BJ (cell line): ENCODE data around the gene TUBGCP6. TPM values are rescaled to one million over a fixed set of nuclear protein-coding genes. Genes with fewer than 3 reads are reported as not detected.

Source experiments
- CTCF ChIA-PET: fragments of 350-600 bp; formaldehyde crosslinking; extraction: SDS; loops from one replicate; lab custom pipeline; 2021; ENCODE audit warnings: antibody characterized with exemption, inconsistent platforms; lab: Yijun Ruan, JAX
- POLR2A ChIA-PET: fragments of 300-600 bp; sonication (Branson Sonifier 250); formaldehyde crosslinking; extraction: SDS; loops from one replicate; lab custom pipeline; 2021; ENCODE audit warnings: antibody characterized with exemption; lab: Charles Lee
- DNase-seq: peaks from one replicate; pipeline ENCODE4 v3.0.0-alpha.2; 2011; ENCODE audit warnings: low read depth
- H3K27me3 ChIP-seq: 2 replicates; pipeline ENCODE4 v1.6.0; 2011; ENCODE audit warnings: low read length; ENCODE audit not compliant: control insufficient read depth, insufficient read depth
- H3K36me3 ChIP-seq: 2 replicates; pipeline ENCODE4 v1.5.1; 2011; ENCODE audit warnings: low read length; ENCODE audit not compliant: control insufficient read depth, insufficient read depth
- H3K4me3 ChIP-seq: 2 replicates; pipeline ENCODE4 v1.5.1; 2011; ENCODE audit warnings: low read depth, mild to moderate bottlenecking, control low read depth, low read length
- polyA plus RNA-seq: library from polyadenylated mRNA; depleted of rRNA; stranded (reverse); fragments of >200 nt; gene quantifications from 2 replicates; pipeline ENCODE4 v1.2.3, GENCODE V29; 2011
- TF ChIP-seq, protein P1 (sequence below): IDR thresholded peaks from 2 replicates; pipeline ENCODE4 v1.5.1; 2011; ENCODE audit warnings: low read depth, mild to moderate bottlenecking, control low read depth, inconsistent platforms, low read length, moderate library complexity; ENCODE audit not compliant: insufficient read depth

Gene TUBGCP6
- polyA plus RNA-seq, 1 experiment: 17.5 TPM

DNA sequence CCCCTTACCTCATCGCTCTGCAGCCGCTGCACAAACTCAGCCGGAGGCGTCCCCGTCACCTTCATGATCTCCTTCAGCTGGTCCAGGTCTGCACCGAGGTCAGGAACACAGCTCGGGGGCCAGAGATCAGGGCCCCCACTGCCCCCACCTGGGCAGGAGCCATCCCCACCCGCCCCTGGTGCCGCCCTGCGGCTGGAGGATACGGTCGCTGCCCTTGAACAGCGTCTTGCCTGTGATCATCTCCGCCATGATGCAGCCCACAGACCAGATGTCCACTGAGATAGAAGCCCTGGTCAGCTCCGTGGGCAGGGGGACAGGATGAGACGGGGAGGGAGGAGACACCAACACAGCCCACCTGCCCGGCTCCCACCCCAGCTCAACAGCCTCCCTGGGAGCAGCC lies 10.8 kb upstream of the TUBGCP6 start:
- Histone ChIP-seq H3K27me3 (no peaks in the 10 kb centered on the region), H3K4me3 (no peak overlapping the region), H3K36me3 (peaks cover 24% of the 10 kb centered on the region)
- POLR2A ChIA-PET: no interaction called here
- CTCF ChIA-PET: interaction anchor here (0.6 to 1.1 kb wide), 3 partner anchors 13 to 110 kb away, joined by 3 to 4 read pairs (median 4); partner anchors contain the start of gene DENND6B
- no peak for DNase-seq
- TF ChIP-seq, protein P1, sequence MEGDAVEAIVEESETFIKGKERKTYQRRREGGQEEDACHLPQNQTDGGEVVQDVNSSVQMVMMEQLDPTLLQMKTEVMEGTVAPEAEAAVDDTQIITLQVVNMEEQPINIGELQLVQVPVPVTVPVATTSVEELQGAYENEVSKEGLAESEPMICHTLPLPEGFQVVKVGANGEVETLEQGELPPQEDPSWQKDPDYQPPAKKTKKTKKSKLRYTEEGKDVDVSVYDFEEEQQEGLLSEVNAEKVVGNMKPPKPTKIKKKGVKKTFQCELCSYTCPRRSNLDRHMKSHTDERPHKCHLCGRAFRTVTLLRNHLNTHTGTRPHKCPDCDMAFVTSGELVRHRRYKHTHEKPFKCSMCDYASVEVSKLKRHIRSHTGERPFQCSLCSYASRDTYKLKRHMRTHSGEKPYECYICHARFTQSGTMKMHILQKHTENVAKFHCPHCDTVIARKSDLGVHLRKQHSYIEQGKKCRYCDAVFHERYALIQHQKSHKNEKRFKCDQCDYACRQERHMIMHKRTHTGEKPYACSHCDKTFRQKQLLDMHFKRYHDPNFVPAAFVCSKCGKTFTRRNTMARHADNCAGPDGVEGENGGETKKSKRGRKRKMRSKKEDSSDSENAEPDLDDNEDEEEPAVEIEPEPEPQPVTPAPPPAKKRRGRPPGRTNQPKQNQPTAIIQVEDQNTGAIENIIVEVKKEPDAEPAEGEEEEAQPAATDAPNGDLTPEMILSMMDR: no peak

DNA sequence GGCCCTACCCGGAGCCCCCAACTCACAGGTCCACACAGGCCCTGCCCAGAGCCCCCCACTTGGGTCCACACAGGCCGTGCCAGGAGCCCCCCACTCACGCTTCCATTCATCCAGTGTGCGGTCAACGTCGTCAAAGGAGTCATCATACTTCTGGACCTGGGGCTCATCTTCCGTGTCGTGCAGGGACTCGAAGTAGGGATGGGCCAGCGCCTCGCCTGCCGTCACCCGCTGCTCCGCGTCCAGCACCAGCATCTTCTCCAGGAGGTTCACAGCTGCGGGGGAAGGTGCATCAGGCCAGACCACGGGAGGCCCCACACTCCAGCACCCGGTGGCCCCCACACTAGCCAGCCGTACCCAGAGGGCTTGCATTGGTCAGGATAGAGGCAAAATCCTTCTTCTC lies 10.3 kb upstream of the TUBGCP6 start:
- Histone ChIP-seq H3K4me3 (no peak overlapping the region), H3K27me3 (no peaks in the 10 kb centered on the region), H3K36me3 (peaks cover 24% of the 10 kb centered on the region)
- POLR2A ChIA-PET: no interaction called here
- TF ChIP-seq, protein P1: no peak
- DNase-seq: no peak
- CTCF ChIA-PET: interaction anchor here (1.1 kb wide), 1 partner anchor 111 kb away, joined by 4 read pairs; no protein-coding TSS in a partner anchor

DNA sequence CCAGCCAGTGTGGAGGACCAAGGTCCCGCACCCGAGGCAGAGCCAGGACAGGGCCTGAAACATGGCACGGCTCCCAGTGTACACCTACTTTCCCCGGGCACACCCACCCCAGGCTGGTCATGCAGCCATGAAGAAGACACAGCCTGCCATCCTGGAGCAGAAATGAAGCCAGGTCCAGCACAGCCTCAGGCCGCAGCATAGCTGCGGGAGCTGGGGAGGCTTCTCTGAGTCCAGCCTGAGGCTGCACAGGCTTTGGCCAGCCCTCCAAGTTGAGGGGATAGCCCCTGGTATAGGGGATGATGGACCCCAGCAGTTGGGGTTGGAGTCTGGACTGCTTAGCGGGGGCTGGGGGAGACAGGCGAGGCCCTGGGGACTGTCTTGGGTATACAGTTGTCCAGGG lies 9.1 kb upstream of the TUBGCP6 start:
- Histone ChIP-seq H3K36me3 (peaks cover 24% of the 10 kb centered on the region), H3K27me3 (no peaks in the 10 kb centered on the region), H3K4me3 (no peak overlapping the region)
- TF ChIP-seq, protein P1: no peak
- ChIA-PET CTCF (interaction anchor here (5.6 kb wide), 1 partner anchor 88 kb away, joined by 50 read pairs; no protein-coding TSS in a partner anchor), POLR2A (no interaction called here)
- no peak for DNase-seq

DNA sequence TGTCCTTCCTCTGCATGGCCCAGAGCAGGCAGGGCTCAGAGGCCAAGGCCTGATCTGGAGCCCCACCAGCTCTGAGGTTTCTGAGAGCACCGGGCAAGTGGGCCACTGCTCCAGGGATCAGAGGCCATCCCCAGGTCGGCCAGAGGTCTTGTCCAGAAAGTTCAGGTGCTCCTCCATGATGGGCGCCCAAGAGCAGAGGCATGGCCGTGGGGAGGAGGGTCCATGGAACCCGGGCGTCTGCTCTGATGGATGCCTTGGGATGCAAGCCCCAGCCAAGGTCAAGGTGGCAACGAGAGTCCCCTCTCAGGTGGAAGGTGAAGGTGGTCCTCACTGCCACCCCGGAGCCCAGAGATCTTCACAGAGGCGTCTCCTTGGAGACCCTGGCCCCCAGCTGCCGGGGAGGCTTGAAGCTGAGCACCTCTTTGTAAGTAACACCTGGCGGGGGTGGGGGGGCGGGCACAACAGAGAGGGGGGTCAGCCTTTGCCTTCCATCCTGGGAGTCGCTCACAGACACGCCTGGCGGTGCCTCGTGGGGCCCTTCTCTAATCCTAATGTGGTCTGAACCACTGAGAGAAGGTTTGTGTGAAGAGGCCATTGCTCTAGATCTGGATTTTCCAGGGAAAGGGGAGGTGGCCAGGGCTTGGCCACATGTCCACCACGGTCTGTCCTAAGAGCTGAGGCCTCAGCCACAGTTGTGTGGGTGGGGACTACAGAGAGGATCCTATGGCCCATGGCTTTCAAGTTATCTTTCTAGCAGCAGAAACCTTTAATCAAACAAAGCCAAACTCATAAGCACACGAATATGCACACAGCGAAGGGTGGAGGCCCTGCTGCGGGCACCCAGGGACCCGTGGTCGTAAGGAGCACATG lies 8.5 kb upstream of the TUBGCP6 start:
- TF ChIP-seq, protein P1: no peak
- ChIA-PET POLR2A (no interaction called here), CTCF (interaction anchor here (0.6 to 5.6 kb wide), 14 partner anchors 9 to 272 kb away, joined by 3 to 50 read pairs (median 4); partner anchors contain the start of genes DENND6B, MAPK12, SCO2 and TUBGCP6)
- H3K36me3 ChIP-seq: peaks cover 24% of the 10 kb centered on the region
- no peak for DNase-seq
- H3K4me3 ChIP-seq: no peak overlapping the region
- no peaks in the 10 kb centered on the region for H3K27me3 ChIP-seq
